ENCODE results near the gene DCDC1. TPM values are rescaled to one million over a fixed set of nuclear protein-coding genes. Genes with fewer than 3 reads are reported as not detected.

Gene DCDC1
- total and polyA plus RNA-seq, 4 experiments from 2014 or later = 0.14 to 0.29 (median 0.17) TPM; not detected in 1

DNA sequence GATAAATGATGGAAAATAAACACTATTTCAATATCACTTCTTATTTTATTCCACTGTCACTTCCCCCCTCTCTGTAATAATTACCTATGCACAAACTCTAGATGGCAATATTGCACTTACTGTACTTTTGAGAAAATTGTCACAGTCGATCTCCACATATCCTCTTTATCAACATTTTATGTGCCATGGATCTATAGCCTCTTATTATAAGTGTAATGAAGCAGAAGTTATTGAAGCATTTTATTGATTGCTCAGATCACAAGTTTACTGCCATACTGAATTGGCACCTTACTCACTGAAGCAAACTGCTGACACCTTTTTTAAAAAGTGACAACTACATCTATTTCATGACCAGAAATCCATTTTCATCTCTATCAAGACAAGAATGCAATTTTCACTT, 133.4 kb downstream of the DCDC1 start:
- Histone ChIP-seq H3K36me3 (ENCODE audit: insufficient read depth, low read length) (no peaks in the 10 kb centered on the region), H3K9me3 (ENCODE audit: control insufficient read depth in 1 of 2, low read length in 2 of 2) (no peaks in the 10 kb centered on the region), H3K4me1 (ENCODE audit: insufficient read depth, low read length) (no peaks in the 10 kb centered on the region), H3K4me3 (ENCODE audit: low read length in 2 of 2) (no peak overlapping the region), H3K27me3 (ENCODE audit: insufficient read depth, low read length) (no peaks in the 10 kb centered on the region), H3K27ac (ENCODE audit: low read depth, low read length) (no peak overlapping the region)
- Mint-ChIP-seq H3K4me3 (no peak overlapping the region), H3K9me3 (peaks cover 0 to 2% (median 0%) of the 10 kb centered on the region in 8 donors), H3K27ac (no peak overlapping the region), H3K36me3 (no peaks in the 10 kb centered on the region), H3K27me3 (peaks cover 4 to 5% of the 10 kb centered on the region in 2 donors), H3K4me1 (no peaks in the 10 kb centered on the region)
- DNase-seq = peak in 1 of 5 donors; percentile 7
- CTCF ChIA-PET (ENCODE audit: partially characterized antibody) = interaction anchor here (1.1 to 1.6 kb wide), 2 partner anchors 635 to 722 kb away, joined by 5 to 9 read pairs; no protein-coding TSS in a partner anchor
- POLR2A ChIA-PET (ENCODE audit: partially characterized antibody) = no interaction called here
- intact Hi-C loops (cut with micrococcal nuclease) = loop anchor here (1.0 kb wide), 1 partner anchor 940 kb away; no protein-coding TSS in a partner anchor

- Mint-ChIP-seq H3K27ac (no peak overlapping the region), H3K4me3 (no peak overlapping the region), H3K36me3 (no peaks in the 10 kb centered on the region), H3K27me3 (peaks cover 4 to 5% of the 10 kb centered on the region in 2 donors), H3K4me1 (no peaks in the 10 kb centered on the region), H3K9me3 (peaks cover 0 to 2% (median 0%) of the 10 kb centered on the region in 8 donors)
- intact Hi-C loops (cut with micrococcal nuclease) = no loop called here
- no peak overlapping the region for H3K27ac ChIP-seq (ENCODE audit: low read depth, low read length)
- DNase-seq = no peak
- H3K4me3 ChIP-seq (ENCODE audit: low read length in 2 of 2) = no peak overlapping the region
- no peaks in the 10 kb centered on the region for H3K27me3 ChIP-seq (ENCODE audit: insufficient read depth, low read length)
- ChIA-PET CTCF (ENCODE audit: partially characterized antibody) (interaction anchor here (1.2 kb wide), 1 partner anchor 11 kb away, joined by 3 read pairs; no protein-coding TSS in a partner anchor), POLR2A (ENCODE audit: partially characterized antibody) (no interaction called here)
- no peaks in the 10 kb centered on the region for H3K4me1 ChIP-seq (ENCODE audit: insufficient read depth, low read length)
- H3K36me3 ChIP-seq (ENCODE audit: insufficient read depth, low read length) = no peaks in the 10 kb centered on the region
- no peaks in the 10 kb centered on the region for H3K9me3 ChIP-seq (ENCODE audit: control insufficient read depth in 1 of 2, low read length in 2 of 2)
Measured at GRCh38 chr11:31233425-31233824, 136.1 kb downstream of the DCDC1 start.

DNA sequence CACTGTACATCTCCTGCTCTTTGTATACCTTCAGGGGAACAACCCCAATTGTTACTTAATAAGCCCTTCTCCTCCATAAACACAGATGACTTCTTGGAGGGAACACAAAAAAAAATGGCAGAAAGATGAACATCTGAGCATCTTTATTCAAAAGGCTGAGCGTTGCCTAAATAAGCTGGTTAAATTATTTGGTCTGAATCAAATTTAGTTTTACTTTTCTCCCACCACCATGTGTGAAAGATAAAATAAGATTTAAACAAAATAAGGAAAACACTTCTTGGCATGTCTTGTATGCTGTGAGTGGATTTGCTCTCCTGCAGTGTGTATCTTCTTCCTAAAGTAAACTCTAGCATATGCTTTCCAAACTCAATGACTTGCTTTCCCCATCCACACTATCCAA, 137.9 kb downstream of the DCDC1 start:
- POLR2A ChIA-PET (ENCODE audit: partially characterized antibody) = no interaction called here
- H3K4me1 Mint-ChIP-seq = no peaks in the 10 kb centered on the region

DNA sequence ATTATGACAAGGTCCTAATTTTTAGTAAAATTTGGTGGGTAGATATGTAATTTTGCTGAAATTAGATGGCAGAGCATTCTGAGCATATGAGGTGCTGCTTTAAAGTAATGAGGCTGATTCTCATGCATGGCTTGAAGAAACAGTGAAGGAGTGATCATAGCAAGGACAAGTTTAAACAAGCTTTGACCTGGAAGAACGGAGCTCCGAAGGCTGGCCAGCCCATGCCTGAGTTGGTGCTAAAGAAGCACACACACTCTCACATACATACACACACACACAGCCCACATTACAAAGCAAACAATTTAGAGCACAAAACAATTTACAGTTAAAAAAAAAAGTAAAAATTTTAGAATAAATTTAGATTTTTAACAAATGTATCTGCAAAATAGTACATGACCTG, 150.7 kb downstream of the DCDC1 start:
- intact Hi-C loops (cut with micrococcal nuclease) = no loop called here
- no peaks in the 10 kb centered on the region for H3K9me3 ChIP-seq (ENCODE audit: control insufficient read depth in 1 of 2, low read length in 2 of 2)
- ChIA-PET POLR2A (ENCODE audit: partially characterized antibody) (no interaction called here), CTCF (ENCODE audit: partially characterized antibody) (no interaction called here)
- no peaks in the 10 kb centered on the region for H3K27me3 ChIP-seq (ENCODE audit: insufficient read depth, low read length)
- DNase-seq = no peak
- Mint-ChIP-seq H3K9me3 (no peaks in the 10 kb centered on the region), H3K27ac (no peak overlapping the region), H3K36me3 (no peaks in the 10 kb centered on the region), H3K4me3 (no peak overlapping the region), H3K27me3 (no peaks in the 10 kb centered on the region), H3K4me1 (no peaks in the 10 kb centered on the region)
- no peak overlapping the region for H3K4me3 ChIP-seq (ENCODE audit: low read length in 2 of 2)
- H3K27ac ChIP-seq (ENCODE audit: low read depth, low read length) = no peak overlapping the region
- no peaks in the 10 kb centered on the region for H3K36me3 ChIP-seq (ENCODE audit: insufficient read depth, low read length)
- no peaks in the 10 kb centered on the region for H3K4me1 ChIP-seq (ENCODE audit: insufficient read depth, low read length)

More for the DNA sequence above, 137.9 kb downstream of the DCDC1 start:
- peaks cover 4 to 5% of the 10 kb centered on the region in 2 donors for H3K27me3 Mint-ChIP-seq
- Histone ChIP-seq H3K4me3 (ENCODE audit: low read length in 2 of 2) (no peak overlapping the region), H3K36me3 (ENCODE audit: insufficient read depth, low read length) (no peaks in the 10 kb centered on the region), H3K4me1 (ENCODE audit: insufficient read depth, low read length) (no peaks in the 10 kb centered on the region), H3K27me3 (ENCODE audit: insufficient read depth, low read length) (no peaks in the 10 kb centered on the region), H3K9me3 (ENCODE audit: control insufficient read depth in 1 of 2, low read length in 2 of 2) (no peaks in the 10 kb centered on the region), H3K27ac (ENCODE audit: low read depth, low read length) (no peak overlapping the region)
- no peak overlapping the region for H3K27ac Mint-ChIP-seq
- CTCF ChIA-PET (ENCODE audit: partially characterized antibody) = no interaction called here
- H3K36me3 Mint-ChIP-seq = no peaks in the 10 kb centered on the region
- peaks cover 0 to 2% (median 0%) of the 10 kb centered on the region in 8 donors for H3K9me3 Mint-ChIP-seq
- H3K4me3 Mint-ChIP-seq = no peak overlapping the region
- DNase-seq = no peak
- intact Hi-C loops (cut with micrococcal nuclease) = no loop called here

DNA sequence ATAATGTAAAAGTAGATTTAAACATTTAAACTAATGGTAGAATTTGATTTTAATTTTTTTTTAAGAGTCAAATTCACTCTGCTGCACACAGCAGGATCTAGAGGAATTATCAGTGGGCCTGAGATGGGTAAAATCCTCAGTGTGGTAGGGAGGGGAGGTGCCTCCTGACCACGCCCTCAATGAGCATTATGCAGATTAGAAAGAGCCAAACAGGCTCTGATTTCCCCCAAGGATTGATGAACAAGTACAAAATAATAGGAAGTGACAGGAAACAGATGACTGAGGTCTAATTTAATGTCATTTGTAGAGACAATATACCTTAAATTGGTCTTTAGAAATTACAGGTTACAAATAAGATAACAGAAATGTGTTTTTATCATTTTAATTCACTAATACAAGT, 155.2 kb downstream of the DCDC1 start:
- CTCF ChIA-PET (ENCODE audit: partially characterized antibody) = no interaction called here
- H3K4me3 Mint-ChIP-seq = no peak overlapping the region
- intact Hi-C loops (cut with micrococcal nuclease) = no loop called here
- H3K36me3 ChIP-seq (ENCODE audit: insufficient read depth, low read length) = no peaks in the 10 kb centered on the region
- H3K27me3 ChIP-seq (ENCODE audit: insufficient read depth, low read length) = no peaks in the 10 kb centered on the region
- no peak overlapping the region for H3K27ac Mint-ChIP-seq
- no peak overlapping the region for H3K27ac ChIP-seq (ENCODE audit: low read depth, low read length)
- H3K4me1 Mint-ChIP-seq = no peaks in the 10 kb centered on the region
- no peak overlapping the region for H3K4me3 ChIP-seq (ENCODE audit: low read length in 2 of 2)
- POLR2A ChIA-PET (ENCODE audit: partially characterized antibody) = no interaction called here
- H3K4me1 ChIP-seq (ENCODE audit: insufficient read depth, low read length) = no peaks in the 10 kb centered on the region
- no peaks in the 10 kb centered on the region for H3K9me3 ChIP-seq (ENCODE audit: control insufficient read depth in 1 of 2, low read length in 2 of 2)
- DNase-seq = no peak
- H3K36me3 Mint-ChIP-seq = no peaks in the 10 kb centered on the region
- H3K27me3 Mint-ChIP-seq = no peaks in the 10 kb centered on the region
- H3K9me3 Mint-ChIP-seq = no peaks in the 10 kb centered on the region

- no peaks in the 10 kb centered on the region for H3K36me3 Mint-ChIP-seq
- no peak overlapping the region for H3K27ac ChIP-seq (ENCODE audit: low read depth, low read length)
- H3K36me3 ChIP-seq (ENCODE audit: insufficient read depth, low read length) = no peaks in the 10 kb centered on the region
- H3K27me3 Mint-ChIP-seq = peaks cover 2 to 3% of the 10 kb centered on the region in 2 donors
- no peak overlapping the region for H3K4me3 ChIP-seq (ENCODE audit: low read length in 2 of 2)
- H3K9me3 ChIP-seq (ENCODE audit: control insufficient read depth in 1 of 2, low read length in 2 of 2) = no peaks in the 10 kb centered on the region
- POLR2A ChIA-PET (ENCODE audit: partially characterized antibody) = no interaction called here
- no peaks in the 10 kb centered on the region for H3K27me3 ChIP-seq (ENCODE audit: insufficient read depth, low read length)
- H3K4me1 Mint-ChIP-seq = no peaks in the 10 kb centered on the region
- H3K4me3 Mint-ChIP-seq = no peak overlapping the region
- no peaks in the 10 kb centered on the region for H3K4me1 ChIP-seq (ENCODE audit: insufficient read depth, low read length)
- CTCF ChIA-PET (ENCODE audit: partially characterized antibody) = no interaction called here
- intact Hi-C loops (cut with micrococcal nuclease) = no loop called here
- H3K9me3 Mint-ChIP-seq = peaks cover 0 to 3% (median 0%) of the 10 kb centered on the region in 8 donors
- H3K27ac Mint-ChIP-seq = no peak overlapping the region
- no peak for DNase-seq
Measured at GRCh38 chr11:31199378-31199777, 170.2 kb downstream of the DCDC1 start.

DNA sequence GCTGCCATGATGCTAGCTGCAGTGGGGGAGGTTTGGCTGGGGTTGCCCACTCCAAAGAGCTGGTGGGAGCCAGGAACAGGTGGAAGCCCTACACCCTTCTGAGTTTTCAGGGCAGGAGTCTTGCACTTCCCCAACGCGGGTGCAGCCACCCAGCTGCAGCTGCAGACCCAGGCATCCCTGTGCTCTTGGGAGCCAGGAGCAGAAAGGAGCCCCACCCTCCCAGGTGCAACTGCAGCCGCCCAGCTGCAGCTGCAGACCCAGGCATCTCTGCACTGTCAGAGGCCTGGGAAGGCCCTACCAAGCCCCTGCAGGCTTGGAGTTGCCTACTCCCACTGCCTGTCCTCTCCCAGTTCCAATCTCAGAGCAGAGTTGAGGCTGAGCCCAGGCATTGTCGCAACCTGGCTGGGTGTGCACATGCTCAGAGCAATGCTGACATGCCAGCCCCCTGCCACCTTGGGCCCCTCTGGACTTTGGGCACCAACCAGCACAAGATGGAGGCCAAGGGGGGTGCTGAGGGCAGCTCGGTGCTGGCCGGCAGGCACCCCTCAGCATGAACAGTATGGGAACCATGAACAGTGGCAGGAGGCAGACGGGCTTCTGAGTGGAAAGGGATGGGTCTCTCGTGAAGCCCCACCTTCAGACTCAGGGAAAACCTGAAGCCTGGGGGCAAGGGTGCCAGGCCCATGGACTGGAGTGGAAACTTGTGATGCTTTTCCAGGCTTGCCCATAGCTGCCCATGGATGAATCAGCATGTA, 195.4 kb downstream of the DCDC1 start:
- Histone ChIP-seq H3K9me3 (ENCODE audit: control insufficient read depth in 1 of 2, low read length in 2 of 2) (no peaks in the 10 kb centered on the region), H3K36me3 (ENCODE audit: insufficient read depth, low read length) (no peaks in the 10 kb centered on the region), H3K4me1 (ENCODE audit: insufficient read depth, low read length) (no peaks in the 10 kb centered on the region), H3K27ac (ENCODE audit: low read depth, low read length) (no peak overlapping the region), H3K27me3 (ENCODE audit: insufficient read depth, low read length) (no peaks in the 10 kb centered on the region), H3K4me3 (ENCODE audit: low read length in 2 of 2) (no peak overlapping the region)
- POLR2A ChIA-PET (ENCODE audit: partially characterized antibody) = no interaction called here
- no peak overlapping the region for H3K4me3 Mint-ChIP-seq
- CTCF ChIA-PET (ENCODE audit: partially characterized antibody) = no interaction called here
- no peaks in the 10 kb centered on the region for H3K36me3 Mint-ChIP-seq
- peaks cover 4 to 31% (median 19%) of the 10 kb centered on the region in 8 donors for H3K9me3 Mint-ChIP-seq
- no peaks in the 10 kb centered on the region for H3K4me1 Mint-ChIP-seq
- no peak overlapping the region for H3K27ac Mint-ChIP-seq
- H3K27me3 Mint-ChIP-seq = peaks cover 0 to 4% of the 10 kb centered on the region in 2 donors
- intact Hi-C loops (cut with micrococcal nuclease) = no loop called here
- DNase-seq = no peak
